ENCODE results near the gene NUP153. TPM values are rescaled to one million over a fixed set of nuclear protein-coding genes. Genes with fewer than 3 reads are reported as not detected.

Gene NUP153
- total and polyA plus RNA-seq, 7 donors, result 6.6 to 31.4 (median 30.0) TPM

- DNase-seq, result no peak
- no peaks in the 10 kb centered on the region for H3K9me3 ChIP-seq
- no peaks in the 10 kb centered on the region for H3K27me3 ChIP-seq
- H3K4me1 ChIP-seq, result no peaks in the 10 kb centered on the region
- H3K4me3 ChIP-seq, result no peak overlapping the region
- peaks cover 0 to 81% (median 11%) of the 10 kb centered on the region in 4 donors for H3K36me3 ChIP-seq
- no peak for TF ChIP-seq EP300 (IDR thresholded peaks at IDR 0.05)
- TF ChIP-seq POLR2AphosphoS5 (IDR thresholded peaks at IDR 0.05), result no peak
- TF ChIP-seq POLR2A (IDR thresholded peaks at IDR 0.05), result no peak
- TF ChIP-seq CTCF (IDR thresholded peaks at IDR 0.05), result no peak
- no peak overlapping the region for H3K27ac ChIP-seq
- 37 to 68% methylated on average over 5 of the region's 5 CpGs for WGBS, 2 donors
- intact Hi-C loops (cut with DNase I), result no loop called here
These were observed 76.1 kb downstream of the NUP153 start for GRCh38 chr6:17630511-17631073.

- intact Hi-C loops (cut with DNase I), result no loop called here
- TF ChIP-seq CTCF (IDR thresholded peaks at IDR 0.05) (no peak), POLR2AphosphoS5 (IDR thresholded peaks at IDR 0.05) (no peak), EP300 (IDR thresholded peaks at IDR 0.05) (no peak), POLR2A (IDR thresholded peaks at IDR 0.05) (no peak)
- WGBS, 2 donors, result 34 to 70% methylated on average over 8 of the region's 8 CpGs
- Histone ChIP-seq H3K27ac (no peak overlapping the region), H3K9me3 (no peaks in the 10 kb centered on the region), H3K4me3 (no peak overlapping the region), H3K27me3 (no peaks in the 10 kb centered on the region), H3K4me1 (no peaks in the 10 kb centered on the region), H3K36me3 (peaks cover 0 to 84% (median 14%) of the 10 kb centered on the region in 4 donors)
- DNase-seq, result no peak
These were observed 76.8 kb downstream of the NUP153 start for GRCh38 chr6:17629824-17630510.

GRCh38 chr6:17628873-17629272 lies 77.9 kb downstream of the NUP153 start:
- H3K4me3 ChIP-seq, result no peak overlapping the region
- TF ChIP-seq EP300 (IDR thresholded peaks at IDR 0.05), result no peak
- TF ChIP-seq POLR2AphosphoS5 (IDR thresholded peaks at IDR 0.05), result no peak
- no peak for TF ChIP-seq CTCF (IDR thresholded peaks at IDR 0.05)
- TF ChIP-seq POLR2A (IDR thresholded peaks at IDR 0.05), result no peak
- intact Hi-C loops (cut with DNase I), result no loop called here

DNA sequence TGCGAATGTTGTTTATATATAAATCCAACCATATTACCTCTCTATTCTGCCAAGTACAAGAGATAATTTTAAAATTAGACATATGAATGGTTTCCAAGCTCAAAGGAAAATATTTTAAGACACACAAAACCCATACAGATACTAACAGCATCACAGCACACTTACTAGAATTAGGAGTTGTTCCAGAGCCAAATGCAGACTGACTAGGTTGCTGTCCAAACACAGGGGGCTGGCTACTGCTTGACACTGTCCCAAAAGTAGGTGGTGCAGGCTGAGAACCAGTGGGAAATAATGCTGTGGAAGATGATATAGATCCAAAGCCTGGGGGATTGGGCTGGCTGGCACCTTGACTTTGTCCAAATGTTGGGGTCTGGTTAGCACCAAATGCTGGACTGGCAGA lies 82.3 kb downstream of the NUP153 start:
- intact Hi-C loops (cut with DNase I), result no loop called here
- H3K9me3 ChIP-seq, result no peaks in the 10 kb centered on the region
- H3K27ac ChIP-seq, result no peak overlapping the region
- peaks cover 0 to 63% (median 21%) of the 10 kb centered on the region in 4 donors for H3K36me3 ChIP-seq
- WGBS, 2 donors, result 74 to 92% methylated on average over 1 of the region's 1 CpG
- no peak for DNase-seq
- H3K4me3 ChIP-seq, result no peak overlapping the region
- no peaks in the 10 kb centered on the region for H3K27me3 ChIP-seq
- H3K4me1 ChIP-seq, result no peaks in the 10 kb centered on the region
- TF ChIP-seq EP300 (IDR thresholded peaks at IDR 0.05), result no peak
- TF ChIP-seq POLR2AphosphoS5 (IDR thresholded peaks at IDR 0.05), result no peak
- no peak for TF ChIP-seq CTCF (IDR thresholded peaks at IDR 0.05)
- no peak for TF ChIP-seq POLR2A (IDR thresholded peaks at IDR 0.05)

More at GRCh38 chr6:17628873-17629272, 77.9 kb downstream of the NUP153 start:
- no peaks in the 10 kb centered on the region for H3K9me3 ChIP-seq
- no peaks in the 10 kb centered on the region for H3K4me1 ChIP-seq
- no peak for DNase-seq
- WGBS, 2 donors, result 68 to 73% methylated on average over 1 of the region's 1 CpG
- no peaks in the 10 kb centered on the region for H3K27me3 ChIP-seq
- H3K27ac ChIP-seq, result no peak overlapping the region
- H3K36me3 ChIP-seq, result peaks cover 0 to 95% (median 19%) of the 10 kb centered on the region in 4 donors

Measured in sigmoid colon (tissue), 7 donors.